GM04504 (cell line): ENCODE measurements around the gene ARMC6.

ENCODE experiments used
- DNase-seq: peaks from one replicate; pipeline ENCODE4 v3.0.0-alpha.2; 2012; ENCODE audit warnings: low read depth

ARMC6 gene

GRCh38 chr19:19033426-19034203 lies at the start of gene ARMC6, which contains the start of gene SUGP2:
ARMC6 (plus strand) TSS chr19:19033603; CDS start chr19:19034210, 607 bp downstream.
SUGP2 (minus strand) TSS chr19:19033517; CDS start chr19:19031071, 2,446 bp downstream.
- DNase-seq = peak; percentile 67

- no peak for DNase-seq
These were observed 49.2 kb upstream of the ARMC6 start for GRCh38 chr19:18984251-18984650.

- DNase-seq = no peak
These were observed 48.1 kb upstream of the ARMC6 start for GRCh38 chr19:18985257-18985656.

GRCh38 chr19:18987456-18987855 lies 45.9 kb upstream of the ARMC6 start:
- DNase-seq = no peak

GRCh38 chr19:18989316-18989715 lies 44.1 kb upstream of the ARMC6 start:
- DNase-seq = no peak

GRCh38 chr19:18990128-18990708 lies 43.2 kb upstream of the ARMC6 start:
- DNase-seq = no peak

- DNase-seq = no peak
These were observed 42.4 kb upstream of the ARMC6 start for GRCh38 chr19:18991006-18991405.

GRCh38 chr19:18991468-18991867 lies 41.9 kb upstream of the ARMC6 start:
- DNase-seq = no peak

- no peak for DNase-seq
These were observed 40.7 kb upstream of the ARMC6 start for GRCh38 chr19:18992696-18993095.

- no peak for DNase-seq
These were observed 40.3 kb upstream of the ARMC6 start for GRCh38 chr19:18993115-18993514.

GRCh38 chr19:18995804-18996241 lies 37.6 kb upstream of the ARMC6 start:
- peak; percentile 63 for DNase-seq

GRCh38 chr19:18996351-18996750 lies 37.1 kb upstream of the ARMC6 start:
- no peak for DNase-seq

- DNase-seq = no peak
These were observed 36.5 kb upstream of the ARMC6 start for GRCh38 chr19:18996796-18997394.

- no peak for DNase-seq
These were observed 35.1 kb upstream of the ARMC6 start for GRCh38 chr19:18998276-18998675.

- DNase-seq = no peak
These were observed 34.2 kb upstream of the ARMC6 start for GRCh38 chr19:18999016-18999758.

- DNase-seq = no peak
These were observed 33.3 kb upstream of the ARMC6 start for GRCh38 chr19:18999896-19000620.

- DNase-seq = no peak
These were observed 29.3 kb upstream of the ARMC6 start for GRCh38 chr19:19004144-19004543.

- no peak for DNase-seq
These were observed 27.2 kb upstream of the ARMC6 start for GRCh38 chr19:19006213-19006612.

- DNase-seq = no peak
These were observed 23.5 kb upstream of the ARMC6 start for GRCh38 chr19:19009951-19010350.

GRCh38 chr19:19010551-19010950 lies 22.9 kb upstream of the ARMC6 start:
- DNase-seq = no peak

GRCh38 chr19:19021115-19021514 lies 12.3 kb upstream of the ARMC6 start:
- no peak for DNase-seq
